ENCODE measurements around the gene RTN4R.
"Not testable (repeated sequence)": the region's sequence is repeated elsewhere in the genome, so short reads cannot be mapped to it uniquely, and the experiment has no call there.

The RTN4R gene

GRCh38 chr22:20271114-20271994 is 3.2 kb upstream of the RTN4R start:
- FAIRE-seq: no peak

- FAIRE-seq: not testable (repeated sequence)
These were observed 2.3 kb upstream of the RTN4R start for GRCh38 chr22:20270190-20271113.

DNA sequence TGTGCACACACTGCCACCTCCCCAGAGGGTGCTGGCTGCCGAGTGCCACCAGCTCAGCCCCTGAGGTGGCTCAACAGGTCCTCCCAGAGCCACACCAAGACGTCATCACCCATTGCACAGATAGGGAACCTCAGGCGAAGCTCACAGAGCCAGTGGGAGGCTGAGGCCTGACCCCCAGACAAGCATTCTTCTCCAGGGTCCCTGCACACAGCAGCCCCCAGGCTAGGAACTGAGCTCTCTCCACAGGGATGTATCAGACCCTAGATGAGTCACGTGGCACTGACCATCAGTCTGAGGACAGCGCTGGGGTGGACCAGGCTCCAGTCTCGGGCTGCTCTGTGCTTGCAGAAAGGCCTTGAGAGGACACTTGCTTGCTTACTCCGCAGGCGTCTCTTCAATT is 1.6 kb upstream of the RTN4R start:
- not testable (repeated sequence) for FAIRE-seq

GRCh38 chr22:20269201-20269600 is 1.1 kb upstream of the RTN4R start:
- not testable (repeated sequence) for FAIRE-seq

DNA sequence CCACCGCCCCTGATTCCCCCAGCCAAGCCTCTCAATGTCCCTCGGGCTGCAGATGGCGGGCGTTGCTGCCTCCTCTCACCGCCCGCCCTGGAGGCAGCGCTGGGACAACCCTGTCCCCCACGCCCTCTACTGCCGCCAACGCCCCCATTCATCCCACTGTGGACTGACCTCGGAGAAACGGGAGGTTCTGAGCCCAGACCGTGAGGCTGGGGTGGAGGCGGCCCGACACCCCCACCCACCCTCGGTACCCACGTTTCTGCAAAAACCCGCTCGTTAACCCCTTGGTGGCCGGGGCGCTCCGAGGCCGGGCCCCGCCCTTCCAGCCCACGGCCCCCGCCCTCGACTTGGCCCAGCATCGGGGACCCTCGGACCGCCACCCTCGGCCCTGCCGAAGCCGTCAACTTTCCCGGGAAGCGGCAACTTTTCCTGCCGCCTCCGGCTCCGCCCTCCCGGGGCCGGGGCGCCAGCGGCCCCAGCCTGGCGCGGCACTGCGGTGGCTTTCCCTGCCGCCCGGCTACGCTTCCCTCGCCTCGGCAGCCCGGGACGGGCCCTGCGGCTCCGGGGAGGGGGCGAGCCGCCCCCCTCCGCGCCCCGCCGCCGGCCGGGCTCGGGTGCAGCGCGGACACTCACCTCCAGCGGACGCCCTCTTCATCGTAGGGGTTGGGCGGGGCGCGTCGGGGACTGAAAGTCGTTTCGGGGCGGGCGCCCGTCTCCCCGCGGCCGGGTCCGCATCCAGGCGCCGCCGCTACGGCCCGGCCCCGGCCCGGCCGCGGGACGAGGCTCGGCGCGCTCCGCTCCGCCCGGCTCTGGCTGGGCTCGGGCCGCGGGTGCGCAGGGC is 458 bp downstream of the RTN4R start:
- no peak for FAIRE-seq

DNA sequence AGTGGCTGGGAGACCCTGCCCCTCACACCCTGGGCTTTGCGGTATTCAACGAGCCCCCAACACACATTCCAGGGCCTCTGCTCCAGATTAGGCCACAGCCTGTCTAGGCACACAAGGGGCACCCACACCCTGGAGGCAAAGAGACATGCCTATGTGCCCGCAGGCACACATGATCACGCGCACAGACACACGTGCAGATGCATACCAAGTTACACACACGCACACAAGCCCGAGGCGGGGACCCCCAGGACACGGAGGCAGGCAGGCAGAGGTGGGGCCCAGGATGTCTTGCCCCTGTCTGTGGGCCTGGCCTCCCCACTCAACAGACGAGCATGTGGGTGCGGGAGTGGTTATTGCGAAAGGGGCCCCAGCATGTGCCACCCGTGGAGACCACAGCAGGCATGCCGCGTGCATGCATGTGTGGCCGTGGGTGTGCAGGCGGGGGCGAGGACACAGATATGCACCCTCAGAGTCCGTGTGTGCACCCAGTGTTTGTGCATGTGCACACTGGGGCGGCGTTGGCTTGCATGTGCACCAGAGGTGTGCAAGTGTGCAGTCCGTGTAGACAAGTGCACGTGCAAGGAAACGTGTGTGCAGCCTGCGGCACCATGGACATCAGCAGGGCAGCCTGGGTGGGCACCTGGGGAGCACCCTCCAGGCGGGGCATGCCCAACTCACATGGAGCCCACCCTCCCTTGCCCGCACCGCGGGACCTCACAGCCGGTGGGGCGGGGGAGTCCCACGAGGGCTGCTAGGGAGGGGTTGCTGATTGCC is 1.3 kb downstream of the RTN4R start:
- not testable (repeated sequence) for FAIRE-seq

DNA sequence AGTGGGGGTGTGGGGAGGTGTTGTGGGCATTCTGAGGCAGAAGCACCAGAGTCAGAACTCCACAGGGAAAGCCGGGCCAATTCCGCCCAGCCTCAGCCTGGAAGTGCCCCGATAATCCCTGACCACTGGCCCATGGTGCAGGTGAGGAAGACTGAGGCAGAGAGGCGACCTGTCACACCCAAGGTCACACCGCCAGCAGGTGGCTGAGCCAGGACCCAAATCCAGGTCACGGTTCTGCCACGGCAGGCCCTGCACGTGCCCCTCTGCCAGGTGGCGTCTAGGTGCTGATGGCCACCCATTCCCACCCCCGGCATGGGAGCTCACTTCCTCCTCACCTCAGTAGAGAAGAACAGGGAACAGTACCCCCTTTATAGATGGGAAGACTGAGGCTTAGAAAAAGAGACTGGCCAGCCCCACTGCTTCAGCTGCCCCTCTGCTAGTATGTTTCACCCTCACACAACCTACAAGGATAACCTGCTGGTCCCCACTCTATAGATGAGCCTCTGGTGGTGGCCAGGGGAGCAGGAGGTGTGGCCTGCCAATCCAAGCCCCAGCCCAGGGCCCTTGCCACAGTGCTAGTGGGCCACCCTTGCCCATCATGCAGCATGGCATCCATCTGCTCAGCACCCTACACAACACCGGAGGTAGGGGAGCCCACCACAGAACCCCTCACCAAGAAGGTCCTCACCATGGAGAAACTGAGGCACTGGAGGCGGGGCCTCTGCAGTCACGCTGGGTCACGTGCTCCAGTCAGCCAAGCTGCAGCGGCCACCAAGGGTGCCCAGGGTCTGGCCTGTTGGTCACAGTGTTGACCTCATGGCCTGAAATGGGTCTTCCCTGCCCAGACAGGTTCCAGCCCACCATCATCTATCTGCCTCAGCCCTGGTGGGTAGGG is 2.1 kb downstream of the RTN4R start:
- FAIRE-seq: not testable (repeated sequence)

GRCh38 chr22:20264614-20265452 is 3.3 kb downstream of the RTN4R start:
- FAIRE-seq: no peak

GRCh38 chr22:20263404-20264281 is 4.5 kb downstream of the RTN4R start:
- not testable (repeated sequence) for FAIRE-seq

GRCh38 chr22:20262582-20263147 is 5.5 kb downstream of the RTN4R start:
- no peak for FAIRE-seq

- FAIRE-seq: no peak
These were observed 6.1 kb downstream of the RTN4R start for GRCh38 chr22:20261848-20262581.

DNA sequence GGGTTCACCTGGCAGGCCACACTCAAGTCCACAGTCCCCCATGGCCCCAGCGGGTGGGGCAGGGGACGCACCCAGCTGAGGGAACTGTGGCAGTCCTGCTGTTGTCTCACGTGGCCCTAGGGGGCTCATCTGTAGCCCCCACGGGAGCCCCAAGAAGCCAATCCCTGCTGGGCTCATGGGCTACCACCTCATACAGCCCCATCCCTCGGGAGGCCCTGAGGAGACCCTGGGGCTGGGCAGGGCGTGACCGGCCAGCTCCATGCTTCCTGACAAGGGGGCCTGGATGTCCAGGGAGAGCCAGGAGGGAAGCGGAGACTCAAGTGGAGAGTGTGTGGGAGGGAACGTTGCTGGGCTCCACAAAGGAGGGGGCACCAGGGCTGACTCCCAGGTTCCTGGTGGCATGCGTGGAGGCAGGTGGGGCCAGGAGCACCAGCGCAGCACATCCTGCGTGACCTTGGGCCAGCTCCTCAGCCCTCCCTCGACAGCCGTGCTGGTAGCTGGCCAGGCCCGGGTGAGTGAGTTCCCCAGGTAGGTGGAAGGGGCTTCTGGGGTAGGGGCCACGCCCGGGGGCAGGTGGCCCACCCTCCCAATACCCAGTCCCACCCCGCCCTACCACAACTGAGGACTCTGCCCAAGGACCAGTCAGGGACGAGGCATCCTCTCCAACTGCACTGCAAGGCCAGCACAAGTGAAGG is 7.9 kb downstream of the RTN4R start:
- no peak for FAIRE-seq

DNA sequence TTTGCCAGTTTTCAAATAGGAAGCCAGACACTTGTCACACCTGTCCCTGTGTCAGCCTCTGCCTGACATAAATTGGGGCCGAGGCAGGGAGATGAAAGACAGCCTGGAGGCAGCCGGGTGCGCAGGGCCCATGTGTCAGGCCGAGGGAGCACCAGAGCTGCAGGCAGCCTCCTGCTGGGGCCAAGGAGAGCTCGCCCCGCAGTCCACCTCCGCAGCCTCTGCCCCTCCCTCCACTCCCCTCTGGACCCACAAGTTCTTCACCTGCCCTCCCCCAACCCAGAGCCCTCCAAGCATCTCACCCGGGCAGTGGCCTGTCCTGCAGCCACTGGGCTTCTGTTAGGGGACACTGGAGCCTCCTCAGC is 8.8 kb downstream of the RTN4R start:
- no peak for FAIRE-seq

- FAIRE-seq: no peak
These were observed 9.4 kb downstream of the RTN4R start for GRCh38 chr22:20258584-20259326.

DNA sequence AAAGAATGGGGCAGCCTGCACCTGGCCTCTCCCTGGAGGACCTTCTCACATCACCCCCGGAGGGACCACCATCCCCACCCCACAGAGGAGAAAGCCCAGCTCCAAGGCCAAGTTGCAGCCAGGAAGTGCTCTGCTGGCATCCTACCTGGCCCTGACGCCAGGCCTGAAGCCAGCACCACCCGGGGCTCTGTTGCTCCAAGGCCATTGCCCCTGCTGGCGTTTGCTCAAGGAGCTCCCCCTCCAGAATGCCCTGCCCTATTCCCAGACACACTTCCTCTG is 10.2 kb downstream of the RTN4R start:
- no peak for FAIRE-seq

- FAIRE-seq: no peak
These were observed 10.7 kb downstream of the RTN4R start for GRCh38 chr22:20257212-20258020.

Data from TTC549 (cell line).